Measurements from ENCODE around the gene COX4I1.

GRCh38 chr16:85788819-85789218 is 10.7 kb upstream of the COX4I1 start:
- TF ChIP-seq POLR2AphosphoS5 (IDR thresholded peaks at IDR 0.05; ENCODE audit: low read depth, low read length), result no peak
- no peak for TF ChIP-seq POU2F2 (IDR thresholded peaks at IDR 0.05; ENCODE audit: low read depth, low read length)
- no peak for TF ChIP-seq POLR2A (IDR thresholded peaks at IDR 0.05; ENCODE audit: low read depth, low read length)
- TF ChIP-seq TAF1 (IDR thresholded peaks at IDR 0.05; ENCODE audit: low read depth, low read length), result no peak
